ENCODE measurements around the gene CDY2A. TPM values are rescaled to one million over a fixed set of nuclear protein-coding genes. Genes with fewer than 3 reads are reported as not detected.

CDY2A gene
- total RNA-seq, 3 donors from 2014 or later = not detected

Other genes with a start within 250 kb of the CDY2A start
- not detected for gene CDY2B, start 145.6 kb upstream of the CDY2A start, total RNA-seq

Data from activated T-cell treated with anti-CD3 and anti-CD28 coated beads, Interleukin-2, amount 50 U/mL, for 4 hours (primary cell).